SU-DHL-6 (cell line): ENCODE data around the gene GTF2IRD1.

Experiments
- H2AFZ ChIP-seq: fragments of 200-600 bp; sonication (generic); 2 replicates; pipeline ENCODE4 v1.6.1; 2014; ENCODE audit warnings: low read depth, mild to moderate bottlenecking, moderate library complexity, mixed read lengths, antibody characterized with exemption, low read length; ENCODE audit not compliant: severe bottlenecking
- H3F3A ChIP-seq: fragments of 200-600 bp; shearing (Covaris generic); 2 replicates; pipeline ENCODE4 v1.6.0; 2016; ENCODE audit warnings: antibody characterized with exemption, mild to moderate bottlenecking; ENCODE audit not compliant: insufficient read depth
- H3K27ac ChIP-seq: fragments of 200-600 bp; sonication (generic); 2 replicates; pipeline ENCODE4 v1.5.1; 2016; ENCODE audit warnings: low read depth, mild to moderate bottlenecking, low read length, moderate library complexity, mixed read lengths
- H3K27me3 ChIP-seq: fragments of 200-600 bp; sonication (generic), shearing (Covaris generic); 2 replicates; pipeline ENCODE4 v1.6.0; 2014; ENCODE audit warnings: mild to moderate bottlenecking, low read length
- H3K36me3 ChIP-seq: fragments of 200-600 bp; sonication (generic); 2 replicates; pipeline ENCODE4 v1.6.1; 2014; ENCODE audit warnings: mild to moderate bottlenecking, low read length, mixed read lengths
- H3K4me2 ChIP-seq: fragments of 300-600, 200-600 bp; shearing (Covaris generic), sonication (generic); 2 replicates; pipeline ENCODE4 v1.6.0; 2014; ENCODE audit warnings: low read length, low read depth, mild to moderate bottlenecking; ENCODE audit not compliant: poor library complexity, severe bottlenecking
- H3K4me3 ChIP-seq: fragments of 200-600 bp; sonication (generic); 2 replicates; pipeline ENCODE4 v1.5.1; 2014; ENCODE audit warnings: antibody characterized with exemption, low read length, mild to moderate bottlenecking, mixed read lengths; ENCODE audit not compliant: insufficient read depth, poor library complexity, severe bottlenecking
- H3K79me2 ChIP-seq: fragments of 200-600 bp; sonication (generic); 2 replicates; pipeline ENCODE4 v1.6.1; 2014; ENCODE audit warnings: mild to moderate bottlenecking, low read length, moderate library complexity; ENCODE audit not compliant: insufficient read depth
- H3K9ac ChIP-seq: fragments of 200-600 bp; sonication (generic); 2 replicates; pipeline ENCODE4 v1.7.0; 2014; ENCODE audit warnings: mild to moderate bottlenecking, low read length
- H3K9me2 ChIP-seq: fragments of 200-600 bp; sonication (generic); replicated peaks from 2 replicates; pipeline ENCODE4 v1.6.1; 2014; ENCODE audit warnings: low read length; ENCODE audit not compliant: insufficient read depth
- H3K9me3 ChIP-seq: fragments of 200-600 bp; sonication (generic); 2 replicates; pipeline ENCODE4 v1.6.1; 2014; ENCODE audit warnings: low read length, mixed read lengths; ENCODE audit not compliant: insufficient read depth
- H4K20me1 ChIP-seq: fragments of 200-600 bp; sonication (generic); 2 replicates; pipeline ENCODE4 v1.6.1; 2014; ENCODE audit warnings: low read depth, mild to moderate bottlenecking, antibody characterized with exemption, low read length, moderate library complexity, mixed read lengths
- EZH2phosphoT487 ChIP-seq: fragments of 200-600 bp; sonication (generic), shearing (Covaris generic); conservative IDR thresholded peaks from 2 replicates; pipeline ENCODE4 v1.6.1; 2018; ENCODE audit warnings: mild to moderate bottlenecking, antibody characterized with exemption, low read length, moderate library complexity, mixed read lengths
- TF ChIP-seq, protein P1 (sequence below): fragments of 200-600 bp; sonication (generic); IDR thresholded peaks from one replicate; pipeline ENCODE4 v1.5.1; 2017; ENCODE audit warnings: antibody characterized with exemption, mild to moderate bottlenecking, low read length, moderate library complexity; ENCODE audit not compliant: insufficient read depth, poor library complexity, severe bottlenecking

Gene GTF2IRD1

DNA sequence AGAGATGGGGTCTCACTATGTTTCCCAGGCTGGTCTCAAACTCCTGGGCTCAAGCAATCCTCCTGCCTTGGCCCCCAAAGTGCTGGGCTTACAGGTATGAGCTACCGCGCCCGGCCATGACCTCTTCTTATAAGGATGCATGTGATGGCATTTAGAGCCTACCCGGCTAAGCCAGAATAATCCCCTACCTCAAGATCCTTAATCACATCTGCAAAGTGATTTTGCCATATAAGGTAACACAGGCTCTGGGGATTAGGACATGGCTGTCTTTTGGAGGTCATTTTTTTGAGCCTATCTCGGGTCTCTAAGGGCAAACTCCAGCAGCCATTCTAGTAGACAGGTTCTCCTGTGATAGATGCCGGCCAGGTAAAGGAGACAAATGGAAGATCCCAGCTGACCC lies 39.6 kb downstream of the GTF2IRD1 start:
- Histone ChIP-seq H3K4me3 (no peak overlapping the region), H3K9me2 (no peaks in the 10 kb centered on the region), H3K27me3 (no peaks in the 10 kb centered on the region), H3F3A (no peaks in the 10 kb centered on the region), H3K4me2 (no peak overlapping the region), H3K79me2 (no peaks in the 10 kb centered on the region), H3K36me3 (no peaks in the 10 kb centered on the region), H3K27ac (no peak overlapping the region), H3K9ac (no peak overlapping the region), H3K9me3 (no peaks in the 10 kb centered on the region), H4K20me1 (no peaks in the 10 kb centered on the region), H2AFZ (no peak overlapping the region)
- TF ChIP-seq, protein P1, sequence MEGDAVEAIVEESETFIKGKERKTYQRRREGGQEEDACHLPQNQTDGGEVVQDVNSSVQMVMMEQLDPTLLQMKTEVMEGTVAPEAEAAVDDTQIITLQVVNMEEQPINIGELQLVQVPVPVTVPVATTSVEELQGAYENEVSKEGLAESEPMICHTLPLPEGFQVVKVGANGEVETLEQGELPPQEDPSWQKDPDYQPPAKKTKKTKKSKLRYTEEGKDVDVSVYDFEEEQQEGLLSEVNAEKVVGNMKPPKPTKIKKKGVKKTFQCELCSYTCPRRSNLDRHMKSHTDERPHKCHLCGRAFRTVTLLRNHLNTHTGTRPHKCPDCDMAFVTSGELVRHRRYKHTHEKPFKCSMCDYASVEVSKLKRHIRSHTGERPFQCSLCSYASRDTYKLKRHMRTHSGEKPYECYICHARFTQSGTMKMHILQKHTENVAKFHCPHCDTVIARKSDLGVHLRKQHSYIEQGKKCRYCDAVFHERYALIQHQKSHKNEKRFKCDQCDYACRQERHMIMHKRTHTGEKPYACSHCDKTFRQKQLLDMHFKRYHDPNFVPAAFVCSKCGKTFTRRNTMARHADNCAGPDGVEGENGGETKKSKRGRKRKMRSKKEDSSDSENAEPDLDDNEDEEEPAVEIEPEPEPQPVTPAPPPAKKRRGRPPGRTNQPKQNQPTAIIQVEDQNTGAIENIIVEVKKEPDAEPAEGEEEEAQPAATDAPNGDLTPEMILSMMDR = no peak

DNA sequence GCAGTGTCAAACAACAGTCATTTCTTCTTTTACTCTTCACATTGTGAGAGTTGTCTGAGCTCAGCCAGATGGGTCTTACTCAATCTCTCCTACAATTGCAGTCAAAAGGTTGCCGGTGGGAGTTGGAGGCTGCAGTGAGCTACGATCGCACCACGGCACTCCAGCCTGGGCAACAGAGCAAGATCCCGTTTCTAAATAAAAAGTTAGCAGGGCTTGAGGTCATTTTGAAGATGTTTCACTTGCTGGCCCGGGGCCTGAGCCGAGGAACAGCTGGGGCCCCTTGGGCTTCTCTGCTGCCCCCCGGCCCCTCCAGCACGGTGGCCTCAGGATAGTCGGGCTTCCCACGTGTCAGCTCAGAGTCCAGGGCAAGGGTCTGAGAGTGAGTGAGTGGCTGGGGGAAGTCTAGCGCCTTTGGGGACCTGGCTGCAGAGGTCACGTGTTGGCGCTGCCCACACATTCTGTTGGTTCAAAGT lies 40.4 kb downstream of the GTF2IRD1 start:
- no peaks in the 10 kb centered on the region for H3K27me3 ChIP-seq
- no peak overlapping the region for H3K9ac ChIP-seq
- TF ChIP-seq, protein P1 = no peak
- no peak for TF ChIP-seq EZH2phosphoT487
- no peaks in the 10 kb centered on the region for H3K9me2 ChIP-seq
- H3K36me3 ChIP-seq = no peaks in the 10 kb centered on the region
- H3K4me3 ChIP-seq = no peak overlapping the region
- H3K79me2 ChIP-seq = no peaks in the 10 kb centered on the region
- no peak overlapping the region for H3K4me2 ChIP-seq
- H2AFZ ChIP-seq = no peak overlapping the region
- no peak overlapping the region for H3K27ac ChIP-seq
- no peaks in the 10 kb centered on the region for H3F3A ChIP-seq
- H3K9me3 ChIP-seq = no peaks in the 10 kb centered on the region
- no peaks in the 10 kb centered on the region for H4K20me1 ChIP-seq

DNA sequence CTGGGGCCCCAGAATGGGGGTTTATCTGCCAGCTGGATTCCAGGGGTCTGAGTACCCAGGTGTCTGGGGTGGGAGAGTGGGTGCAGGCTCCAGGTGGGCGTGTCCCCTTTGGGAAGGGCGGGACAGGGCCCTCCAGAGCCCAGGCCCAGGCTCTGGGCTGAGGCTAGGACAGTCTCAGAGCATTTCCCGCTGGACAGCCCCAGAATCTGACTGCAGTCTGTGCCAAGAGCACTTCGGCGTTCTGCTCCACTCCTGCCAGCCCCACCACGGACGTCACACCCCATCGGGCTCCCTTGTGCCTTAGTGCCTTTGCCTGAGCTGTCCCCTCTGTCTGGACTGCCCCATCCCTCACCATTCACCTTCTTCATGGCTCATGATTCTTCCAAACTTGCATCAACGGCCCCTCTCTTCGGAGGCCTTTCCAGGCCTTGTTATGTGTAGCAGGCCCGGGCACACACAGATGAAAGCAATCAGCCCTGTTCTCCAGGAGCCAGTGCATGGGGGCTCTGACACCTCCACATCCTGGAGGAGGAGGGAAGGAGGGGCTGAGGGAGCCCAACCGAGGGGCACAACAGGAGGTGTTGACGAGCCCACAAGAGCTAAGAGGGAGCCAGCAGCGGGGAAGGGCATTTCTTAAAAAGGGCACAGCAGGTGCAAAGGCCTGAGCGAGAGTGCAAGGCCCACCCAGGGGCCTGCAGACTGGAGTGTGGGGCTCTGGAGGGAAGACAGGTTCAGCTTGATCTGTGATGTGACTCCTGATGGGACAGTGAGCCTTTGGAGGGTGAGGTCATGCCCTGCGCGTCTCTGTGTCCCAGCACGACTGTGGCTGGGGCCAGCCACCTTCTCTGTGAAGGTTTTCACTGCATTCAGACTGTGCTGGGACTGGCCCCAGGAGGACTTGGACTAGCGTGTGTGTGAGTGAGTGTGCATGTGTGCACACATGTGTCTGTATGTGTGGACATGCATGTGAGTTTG lies 41.7 kb downstream of the GTF2IRD1 start:
- H3K27ac ChIP-seq = no peak overlapping the region

More for the DNA sequence above, 41.7 kb downstream of the GTF2IRD1 start:
- no peaks in the 10 kb centered on the region for H3K36me3 ChIP-seq
- no peaks in the 10 kb centered on the region for H3K9me3 ChIP-seq
- H2AFZ ChIP-seq = no peak overlapping the region
- no peak overlapping the region for H3K9ac ChIP-seq
- no peaks in the 10 kb centered on the region for H4K20me1 ChIP-seq
- H3K4me2 ChIP-seq = no peak overlapping the region
- H3K27me3 ChIP-seq = no peaks in the 10 kb centered on the region
- no peak for TF ChIP-seq EZH2phosphoT487
- TF ChIP-seq, protein P1 = no peak
- H3K9me2 ChIP-seq = no peaks in the 10 kb centered on the region
- no peaks in the 10 kb centered on the region for H3K79me2 ChIP-seq
- no peak overlapping the region for H3K4me3 ChIP-seq
- H3F3A ChIP-seq = no peaks in the 10 kb centered on the region
